WI38 (cell line): ENCODE results near the gene DSTN.

Source experiments
- H3K4me3 ChIP-seq: 2 replicates; pipeline ENCODE4 v1.5.1; 2011; ENCODE audit warnings: low read depth, mild to moderate bottlenecking, control low read depth, low read length
- CTCF ChIP-seq: IDR thresholded peaks from 2 replicates; pipeline ENCODE4 v1.5.1; 2012; ENCODE audit warnings: low read depth, mild to moderate bottlenecking, control low read depth, low read length

DSTN gene

GRCh38 chr20:17537959-17538358 is 31.9 kb upstream of the DSTN start:
- no peak for TF ChIP-seq CTCF
- no peak overlapping the region for H3K4me3 ChIP-seq

- TF ChIP-seq CTCF, result no peak
Observed at GRCh38 chr20:17538517-17539170, 31.2 kb upstream of the DSTN start.

GRCh38 chr20:17541596-17541995 is 28.3 kb upstream of the DSTN start:
- no peak for TF ChIP-seq CTCF

More at GRCh38 chr20:17538517-17539170, 31.2 kb upstream of the DSTN start:
- no peak overlapping the region for H3K4me3 ChIP-seq

GRCh38 chr20:17541996-17542395 is 27.9 kb upstream of the DSTN start:
- TF ChIP-seq CTCF, result no peak

More at GRCh38 chr20:17541596-17541995, 28.3 kb upstream of the DSTN start:
- H3K4me3 ChIP-seq, result no peak overlapping the region

GRCh38 chr20:17542481-17542880 is 27.4 kb upstream of the DSTN start:
- no peak for TF ChIP-seq CTCF
- no peak overlapping the region for H3K4me3 ChIP-seq

More at GRCh38 chr20:17541996-17542395, 27.9 kb upstream of the DSTN start:
- H3K4me3 ChIP-seq, result no peak overlapping the region

GRCh38 chr20:17542993-17543412 is 26.9 kb upstream of the DSTN start:
- H3K4me3 ChIP-seq, result peak overlapping the region; percentile 23; the same call in 1 of the 2 replicates
- no peak for TF ChIP-seq CTCF

GRCh38 chr20:17543531-17544131 is 26.2 kb upstream of the DSTN start:
- H3K4me3 ChIP-seq, result no peak overlapping the region
- no peak for TF ChIP-seq CTCF
